ENCODE data around the gene APC. TPM values are rescaled to one million over a fixed set of nuclear protein-coding genes. Genes with fewer than 3 reads are reported as not detected.

Gene APC
- total and polyA plus RNA-seq, 10 of the 15 experiments (the other 5 are each of a cell fraction or from before 2014, with no cell fraction given), result 3.2 to 23.3 (median 13.8) TPM

- TF ChIP-seq ATF2 (IDR thresholded peaks at IDR 0.05; ENCODE audit: low read length), result no peak
- TF ChIP-seq RELA (IDR thresholded peaks at IDR 0.05; ENCODE audit: borderline replicate concordance, partially characterized antibody), result no peak
- TF ChIP-seq CREB1 (IDR thresholded peaks at IDR 0.05; ENCODE audit: low read depth), result 0 out of 2 replicates have a peak, but pooled peaks have one; percentile 7
- no peak for TF ChIP-seq SMAD1 (IDR thresholded peaks at IDR 0.05; ENCODE audit: low read depth, partially characterized antibody)
- no peak for TF ChIP-seq ZNF384 (IDR thresholded peaks at IDR 0.05; ENCODE audit: borderline replicate concordance, low read depth, low read length)
- no peak; the same call in 1 of the 2 replicates for TF ChIP-seq CBX5 (IDR thresholded peaks at IDR 0.05; ENCODE audit: low read depth)
- TF ChIP-seq RUNX3 (IDR thresholded peaks at IDR 0.05; ENCODE audit: low read length), result peak; percentile 26
- peak; percentile 78; the same call in 1 of the 2 replicates for TF ChIP-seq TAF1 (IDR thresholded peaks at IDR 0.05; ENCODE audit: borderline replicate concordance, low read depth, low read length)
- no peak for TF ChIP-seq REST (IDR thresholded peaks at IDR 0.05; ENCODE audit: low read depth, low read length)
- no peak for TF ChIP-seq FOXK2 (IDR thresholded peaks at IDR 0.05)
- no peak for TF ChIP-seq CHD2 (IDR thresholded peaks at IDR 0.05; ENCODE audit: borderline replicate concordance, low read depth, low read length)
- TF ChIP-seq IRF5 (IDR thresholded peaks at IDR 0.05; ENCODE audit: borderline replicate concordance), result no peak
- TF ChIP-seq SMC3 (IDR thresholded peaks at IDR 0.05; ENCODE audit: borderline replicate concordance, low read length), result no peak
- 0 out of 2 replicates have a peak, but pooled peaks have one; percentile 39 for TF ChIP-seq ZNF207 (IDR thresholded peaks at IDR 0.05; ENCODE audit: borderline replicate concordance)
- no peak for TF ChIP-seq CTCF (IDR thresholded peaks at IDR 0.05 in 2 of 3, conservative IDR thresholded peaks at IDR 0.05 in 1 of 3; ENCODE audit: control insufficient read depth in 2 of 3, extremely low read depth in 1 of 3, insufficient read depth in 1 of 3, low read depth in 3 of 3, low read length in 3 of 3)
- no peak for TF ChIP-seq ZZZ3 (IDR thresholded peaks at IDR 0.05; ENCODE audit: control insufficient read depth, insufficient read length, low read depth)
- TF ChIP-seq POLR2AphosphoS5 (IDR thresholded peaks at IDR 0.05; ENCODE audit: low read length), result peak; percentile 88
- peak; percentile 21; the same call in 1 of the 2 replicates for TF ChIP-seq BACH1 (IDR thresholded peaks at IDR 0.05; ENCODE audit: borderline replicate concordance)
- TF ChIP-seq NBN (IDR thresholded peaks at IDR 0.05), result peak; percentile 76
- no peak for TF ChIP-seq ESRRA (IDR thresholded peaks at IDR 0.05; ENCODE audit: low read length)
- TF ChIP-seq ETV6 (conservative IDR thresholded peaks at IDR 0.05 in 1 of 2, IDR thresholded peaks at IDR 0.05 in 1 of 2; ENCODE audit: borderline replicate concordance in 1 of 2, low read depth in 1 of 2), result no peak
- TF ChIP-seq HDAC2 (IDR thresholded peaks at IDR 0.05), result no peak
- peak; percentile 94 for TF ChIP-seq POLR2A (IDR thresholded peaks at IDR 0.05; ENCODE audit: low read depth, low read length)
These were observed 30.2 kb upstream of the APC start (continued) for GRCh38 chr5:112707187-112708102.

Measured in GM12878 (cell line).